ENCODE data around the gene OOSP2.
"Not testable (repeated sequence)": the region's sequence is repeated elsewhere in the genome, so short reads cannot be mapped to it uniquely, and the experiment has no call there.

OOSP2 gene

GRCh38 chr11:60016881-60017280 is 23.3 kb upstream of the OOSP2 start, which contains the start of gene OOSP4B:
Gene OOSP4B (plus strand): TSS chr11:60017181.
- no peak for DNase-seq (ENCODE audit: low read depth)
- no peak within 1 kb of the TSS for H3K4me3 ChIP-seq (ENCODE audit: low read depth, low read length)
- TF ChIP-seq, protein P1, sequence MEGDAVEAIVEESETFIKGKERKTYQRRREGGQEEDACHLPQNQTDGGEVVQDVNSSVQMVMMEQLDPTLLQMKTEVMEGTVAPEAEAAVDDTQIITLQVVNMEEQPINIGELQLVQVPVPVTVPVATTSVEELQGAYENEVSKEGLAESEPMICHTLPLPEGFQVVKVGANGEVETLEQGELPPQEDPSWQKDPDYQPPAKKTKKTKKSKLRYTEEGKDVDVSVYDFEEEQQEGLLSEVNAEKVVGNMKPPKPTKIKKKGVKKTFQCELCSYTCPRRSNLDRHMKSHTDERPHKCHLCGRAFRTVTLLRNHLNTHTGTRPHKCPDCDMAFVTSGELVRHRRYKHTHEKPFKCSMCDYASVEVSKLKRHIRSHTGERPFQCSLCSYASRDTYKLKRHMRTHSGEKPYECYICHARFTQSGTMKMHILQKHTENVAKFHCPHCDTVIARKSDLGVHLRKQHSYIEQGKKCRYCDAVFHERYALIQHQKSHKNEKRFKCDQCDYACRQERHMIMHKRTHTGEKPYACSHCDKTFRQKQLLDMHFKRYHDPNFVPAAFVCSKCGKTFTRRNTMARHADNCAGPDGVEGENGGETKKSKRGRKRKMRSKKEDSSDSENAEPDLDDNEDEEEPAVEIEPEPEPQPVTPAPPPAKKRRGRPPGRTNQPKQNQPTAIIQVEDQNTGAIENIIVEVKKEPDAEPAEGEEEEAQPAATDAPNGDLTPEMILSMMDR (IDR thresholded peaks at IDR 0.05; ENCODE audit: control insufficient read depth, extremely low read depth, insufficient read depth): no peak

GRCh38 chr11:60018058-60018457 is 22.2 kb upstream of the OOSP2 start:
- TF ChIP-seq, protein P1 (IDR thresholded peaks at IDR 0.05; ENCODE audit: control insufficient read depth, extremely low read depth, insufficient read depth): no peak
- no peak for DNase-seq (ENCODE audit: low read depth)
- no peak overlapping the region for H3K4me3 ChIP-seq (ENCODE audit: low read depth, low read length)

GRCh38 chr11:60020376-60020775 is 19.8 kb upstream of the OOSP2 start:
- DNase-seq (ENCODE audit: low read depth): not testable (repeated sequence)

DNA sequence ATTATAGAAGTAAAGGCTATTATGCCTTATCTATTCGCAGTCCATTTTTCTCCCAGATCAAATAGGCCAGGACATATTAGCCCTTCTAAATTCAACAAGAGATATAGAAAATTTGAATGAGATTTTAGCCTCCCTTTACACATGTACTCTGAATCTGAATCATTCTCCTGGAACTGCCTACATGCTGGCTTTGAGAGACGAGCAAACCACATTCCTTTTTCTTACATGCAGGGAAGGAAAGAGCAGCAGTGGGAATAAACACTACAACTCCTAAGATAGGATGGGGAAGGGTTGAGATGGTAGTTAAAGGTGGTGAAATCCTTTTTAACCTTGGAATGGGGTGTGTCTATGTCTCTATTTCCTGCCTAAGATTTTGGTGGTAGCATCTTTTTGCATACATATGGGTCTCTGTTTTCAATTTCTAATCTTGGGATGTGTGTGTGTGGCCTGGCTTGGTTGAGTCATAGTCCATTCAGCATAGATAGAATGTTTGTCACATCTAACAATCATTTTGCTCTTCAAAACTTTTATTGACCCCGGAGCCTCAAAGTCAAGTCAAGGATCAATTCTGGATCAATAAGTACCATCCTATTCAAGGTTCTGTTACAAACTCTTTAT is 11.1 kb upstream of the OOSP2 start:
- no peak overlapping the region for H3K4me3 ChIP-seq (ENCODE audit: low read depth, low read length)
- no peak for DNase-seq (ENCODE audit: low read depth)
- TF ChIP-seq, protein P1 (IDR thresholded peaks at IDR 0.05; ENCODE audit: control insufficient read depth, extremely low read depth, insufficient read depth): no peak

More at GRCh38 chr11:60020376-60020775, 19.8 kb upstream of the OOSP2 start:
- not testable (repeated sequence) for H3K4me3 ChIP-seq (ENCODE audit: low read depth, low read length)

GRCh38 chr11:60050422-60050821 is 10.2 kb downstream of the OOSP2 start:
- not testable (repeated sequence) for H3K4me3 ChIP-seq (ENCODE audit: low read depth, low read length); DNase-seq (ENCODE audit: low read depth)

- DNase-seq (ENCODE audit: low read depth); H3K4me3 ChIP-seq (ENCODE audit: low read depth, low read length): not testable (repeated sequence)
These were observed 10.6 kb downstream of the OOSP2 start for GRCh38 chr11:60050839-60051238.

DNA sequence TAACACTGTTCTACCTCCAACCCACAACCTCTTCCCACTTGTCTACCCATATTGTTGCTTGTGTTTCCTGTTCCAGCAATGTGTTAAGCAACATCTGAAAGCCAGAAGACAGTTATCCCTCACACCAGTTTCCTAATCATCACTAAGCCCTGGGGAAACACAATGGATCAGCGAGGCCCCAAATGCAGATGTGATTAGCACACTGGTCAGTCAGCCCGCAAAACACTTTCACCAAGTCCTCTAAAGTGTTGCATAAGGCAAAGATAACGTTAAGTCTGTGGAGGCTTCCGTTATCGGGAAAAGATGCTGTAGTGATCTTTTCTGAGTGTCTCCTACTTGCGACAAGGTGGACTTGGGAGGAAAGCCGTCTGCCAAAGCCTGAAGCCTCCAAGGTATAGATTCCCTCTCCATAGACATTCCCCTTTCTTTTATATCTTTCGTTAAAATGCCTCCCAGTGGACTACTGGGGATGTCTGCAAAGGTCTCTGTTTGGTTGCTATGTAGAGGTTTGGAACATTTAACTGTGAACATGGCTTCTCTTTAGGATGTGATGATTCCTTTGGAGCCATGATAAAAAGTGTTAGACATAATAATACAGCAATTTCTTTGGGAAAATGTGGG is 16.2 kb downstream of the OOSP2 start, which contains the start of gene MS4A3:
Gene MS4A3, plus strand, starts transcription at position 317 of the 621 bp plus-strand sequence. CDS start 4,496 bp downstream, outside the sequence.
- no peak for DNase-seq (ENCODE audit: low read depth)
- TF ChIP-seq, protein P1 (IDR thresholded peaks at IDR 0.05; ENCODE audit: control insufficient read depth, extremely low read depth, insufficient read depth): no peak
- no peak within 1 kb of the TSS for H3K4me3 ChIP-seq (ENCODE audit: low read depth, low read length)

- no peak overlapping the region for H3K4me3 ChIP-seq (ENCODE audit: low read depth, low read length)
- TF ChIP-seq, protein P1 (IDR thresholded peaks at IDR 0.05; ENCODE audit: control insufficient read depth, extremely low read depth, insufficient read depth): no peak
- no peak for DNase-seq (ENCODE audit: low read depth)
These were observed 18.8 kb downstream of the OOSP2 start for GRCh38 chr11:60059052-60059451.
